ENCODE results near the gene EGFR.

DNA sequence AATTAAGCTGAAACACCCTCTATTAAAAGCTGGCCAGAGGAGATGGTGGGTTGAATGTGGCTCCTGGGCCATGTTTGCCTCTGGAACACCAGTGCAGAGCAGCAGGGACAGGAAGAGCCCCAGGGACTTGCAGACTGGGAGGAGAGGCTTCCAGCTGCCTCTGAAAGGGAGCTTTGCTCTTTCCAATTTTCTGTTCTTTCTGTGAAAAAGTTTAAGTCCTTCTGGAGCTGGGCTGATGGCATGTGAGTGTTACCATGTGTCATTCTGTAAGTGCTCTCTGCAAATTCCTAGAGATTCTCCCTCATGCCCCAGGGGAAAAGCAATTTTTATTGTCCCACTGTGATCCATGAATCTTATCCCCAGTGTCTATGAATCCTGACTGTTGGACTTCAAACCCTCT lies 233.6 kb downstream of the EGFR start:
- TF ChIP-seq, protein P1, sequence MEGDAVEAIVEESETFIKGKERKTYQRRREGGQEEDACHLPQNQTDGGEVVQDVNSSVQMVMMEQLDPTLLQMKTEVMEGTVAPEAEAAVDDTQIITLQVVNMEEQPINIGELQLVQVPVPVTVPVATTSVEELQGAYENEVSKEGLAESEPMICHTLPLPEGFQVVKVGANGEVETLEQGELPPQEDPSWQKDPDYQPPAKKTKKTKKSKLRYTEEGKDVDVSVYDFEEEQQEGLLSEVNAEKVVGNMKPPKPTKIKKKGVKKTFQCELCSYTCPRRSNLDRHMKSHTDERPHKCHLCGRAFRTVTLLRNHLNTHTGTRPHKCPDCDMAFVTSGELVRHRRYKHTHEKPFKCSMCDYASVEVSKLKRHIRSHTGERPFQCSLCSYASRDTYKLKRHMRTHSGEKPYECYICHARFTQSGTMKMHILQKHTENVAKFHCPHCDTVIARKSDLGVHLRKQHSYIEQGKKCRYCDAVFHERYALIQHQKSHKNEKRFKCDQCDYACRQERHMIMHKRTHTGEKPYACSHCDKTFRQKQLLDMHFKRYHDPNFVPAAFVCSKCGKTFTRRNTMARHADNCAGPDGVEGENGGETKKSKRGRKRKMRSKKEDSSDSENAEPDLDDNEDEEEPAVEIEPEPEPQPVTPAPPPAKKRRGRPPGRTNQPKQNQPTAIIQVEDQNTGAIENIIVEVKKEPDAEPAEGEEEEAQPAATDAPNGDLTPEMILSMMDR (IDR thresholded peaks at IDR 0.05; ENCODE audit: low read depth, low read length): no peak
- no peak for TF ChIP-seq EZH2phosphoT487 (IDR thresholded peaks at IDR 0.05; ENCODE audit: low read depth)
